Neural crest cell (in vitro differentiated cells): ENCODE results near the gene PLXNC1. TPM values are rescaled to one million over a fixed set of nuclear protein-coding genes. Genes with fewer than 3 reads are reported as not detected.

ENCODE experiments used
- DNase-seq: peaks from one replicate; pipeline ENCODE4 v3.0.0; 2021; ENCODE audit warnings: low read depth, mixed read lengths, low spot score
- H3K27ac Mint-ChIP-seq: one replicate; pipeline ENCODE4 v1.8.0; 2021; ENCODE audit warnings: mild to moderate bottlenecking, mixed read lengths; ENCODE audit not compliant: unreplicated experiment
- H3K27me3 Mint-ChIP-seq: 2 replicates; pipeline ENCODE4 v1.8.0; 2021; ENCODE audit warnings: low read depth, mild to moderate bottlenecking, mixed read lengths
- H3K36me3 Mint-ChIP-seq: 2 replicates; pipeline ENCODE4 v1.8.0; 2021; ENCODE audit warnings: low read depth, mild to moderate bottlenecking, mixed read lengths
- H3K4me1 Mint-ChIP-seq: 2 replicates; pipeline ENCODE4 v1.8.0; 2021; ENCODE audit warnings: mixed read lengths
- H3K4me3 Mint-ChIP-seq: one replicate; pipeline ENCODE4 v1.8.0; 2021; ENCODE audit warnings: mild to moderate bottlenecking, mixed read lengths
- H3K9me3 Mint-ChIP-seq: 2 replicates; pipeline ENCODE4 v1.8.0; 2021; ENCODE audit warnings: mixed read lengths
- total RNA-seq: library from RNA; stranded (reverse); gene quantifications from 2 replicates; pipeline ENCODE4 v1.2.1, GENCODE V29; 2021
- TF ChIP-seq, protein P1 (sequence below): fragments of 200-600 bp; sonication (generic); conservative IDR thresholded peaks from 2 replicates; pipeline ENCODE4 v1.5.0; 2021; ENCODE audit warnings: antibody characterized with exemption, mild to moderate bottlenecking

PLXNC1 gene
- total RNA-seq, 1 donor from 2014 or later = 5.8 TPM

DNA sequence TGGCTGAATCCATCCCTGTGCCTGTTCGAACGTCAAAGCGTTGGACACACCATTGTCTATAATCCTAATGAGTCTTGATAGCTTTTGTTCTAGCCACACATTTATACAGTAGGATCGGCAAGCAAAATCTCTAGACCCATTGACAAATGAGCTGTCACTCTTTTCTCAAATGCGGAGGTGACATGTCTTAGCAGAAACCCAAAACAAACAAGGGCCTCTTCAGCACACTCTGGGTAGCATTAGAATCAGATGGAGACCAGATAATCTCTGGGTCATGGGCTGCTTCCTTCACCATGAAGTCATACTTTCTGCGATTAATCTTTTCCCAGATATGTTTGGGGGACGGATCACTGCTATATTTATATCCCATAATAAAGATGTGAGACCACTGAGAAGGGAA lies 100.2 kb downstream of the PLXNC1 start:
- H3K36me3 Mint-ChIP-seq = peaks cover 5% of the 10 kb centered on the region
- no peak for DNase-seq
- H3K4me3 Mint-ChIP-seq = no peak overlapping the region
- TF ChIP-seq, protein P1, sequence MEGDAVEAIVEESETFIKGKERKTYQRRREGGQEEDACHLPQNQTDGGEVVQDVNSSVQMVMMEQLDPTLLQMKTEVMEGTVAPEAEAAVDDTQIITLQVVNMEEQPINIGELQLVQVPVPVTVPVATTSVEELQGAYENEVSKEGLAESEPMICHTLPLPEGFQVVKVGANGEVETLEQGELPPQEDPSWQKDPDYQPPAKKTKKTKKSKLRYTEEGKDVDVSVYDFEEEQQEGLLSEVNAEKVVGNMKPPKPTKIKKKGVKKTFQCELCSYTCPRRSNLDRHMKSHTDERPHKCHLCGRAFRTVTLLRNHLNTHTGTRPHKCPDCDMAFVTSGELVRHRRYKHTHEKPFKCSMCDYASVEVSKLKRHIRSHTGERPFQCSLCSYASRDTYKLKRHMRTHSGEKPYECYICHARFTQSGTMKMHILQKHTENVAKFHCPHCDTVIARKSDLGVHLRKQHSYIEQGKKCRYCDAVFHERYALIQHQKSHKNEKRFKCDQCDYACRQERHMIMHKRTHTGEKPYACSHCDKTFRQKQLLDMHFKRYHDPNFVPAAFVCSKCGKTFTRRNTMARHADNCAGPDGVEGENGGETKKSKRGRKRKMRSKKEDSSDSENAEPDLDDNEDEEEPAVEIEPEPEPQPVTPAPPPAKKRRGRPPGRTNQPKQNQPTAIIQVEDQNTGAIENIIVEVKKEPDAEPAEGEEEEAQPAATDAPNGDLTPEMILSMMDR = no peak
- H3K27ac Mint-ChIP-seq = no peak overlapping the region
- no peaks in the 10 kb centered on the region for H3K9me3 Mint-ChIP-seq
- peaks cover 34% of the 10 kb centered on the region for H3K4me1 Mint-ChIP-seq
- peaks cover 7% of the 10 kb centered on the region for H3K27me3 Mint-ChIP-seq

DNA sequence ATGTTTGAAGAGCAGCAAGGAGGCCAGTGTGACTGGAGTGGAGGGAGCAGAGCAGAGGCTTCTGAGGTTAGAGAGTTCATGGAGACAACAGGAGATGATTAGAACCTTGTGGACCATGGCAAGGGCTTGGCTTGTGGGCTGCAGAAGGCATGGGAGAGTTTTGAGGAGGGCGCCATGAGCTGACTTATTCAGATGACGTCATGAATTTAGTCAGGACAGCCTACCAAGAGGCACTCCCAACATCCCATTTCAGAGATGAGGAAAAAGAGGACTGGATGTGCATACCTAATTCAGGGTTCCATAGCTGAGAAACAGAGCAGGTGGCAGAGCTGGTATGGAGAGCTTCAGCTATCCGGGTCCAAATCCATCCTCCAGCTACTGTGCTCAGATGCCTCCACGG lies 101.8 kb downstream of the PLXNC1 start:
- H3K4me3 Mint-ChIP-seq = no peak overlapping the region
- H3K9me3 Mint-ChIP-seq = no peaks in the 10 kb centered on the region
- no peak for DNase-seq
- H3K4me1 Mint-ChIP-seq = peaks cover 43% of the 10 kb centered on the region
- H3K27ac Mint-ChIP-seq = no peak overlapping the region
- peaks cover 9% of the 10 kb centered on the region for H3K36me3 Mint-ChIP-seq
- peaks cover 7% of the 10 kb centered on the region for H3K27me3 Mint-ChIP-seq
- TF ChIP-seq, protein P1 = no peak

DNA sequence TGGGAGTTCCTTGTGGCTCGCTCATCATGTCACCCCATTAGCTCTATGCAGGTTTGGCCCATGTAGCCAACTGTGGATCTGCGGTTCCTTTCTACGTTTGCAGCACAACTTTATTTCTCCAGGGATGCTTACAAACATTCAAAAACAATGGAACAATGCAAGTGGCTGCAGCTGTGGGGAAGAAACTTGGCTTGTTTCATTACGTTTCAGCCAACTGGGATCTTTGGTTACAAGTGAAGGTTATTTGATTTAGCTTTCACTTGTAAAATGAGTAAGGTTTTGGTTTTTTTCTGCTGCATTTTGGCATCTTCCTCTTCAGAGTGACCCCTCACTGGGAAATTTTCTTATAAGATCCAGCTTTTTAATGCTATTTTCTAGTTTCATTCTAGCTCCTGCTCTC lies 105.9 kb downstream of the PLXNC1 start:
- Mint-ChIP-seq H3K36me3 (peaks cover 14% of the 10 kb centered on the region), H3K4me1 (peaks cover 10% of the 10 kb centered on the region), H3K27me3 (peaks cover 4% of the 10 kb centered on the region), H3K4me3 (no peak overlapping the region), H3K27ac (no peak overlapping the region), H3K9me3 (no peaks in the 10 kb centered on the region)
- TF ChIP-seq, protein P1 = no peak
- no peak for DNase-seq

DNA sequence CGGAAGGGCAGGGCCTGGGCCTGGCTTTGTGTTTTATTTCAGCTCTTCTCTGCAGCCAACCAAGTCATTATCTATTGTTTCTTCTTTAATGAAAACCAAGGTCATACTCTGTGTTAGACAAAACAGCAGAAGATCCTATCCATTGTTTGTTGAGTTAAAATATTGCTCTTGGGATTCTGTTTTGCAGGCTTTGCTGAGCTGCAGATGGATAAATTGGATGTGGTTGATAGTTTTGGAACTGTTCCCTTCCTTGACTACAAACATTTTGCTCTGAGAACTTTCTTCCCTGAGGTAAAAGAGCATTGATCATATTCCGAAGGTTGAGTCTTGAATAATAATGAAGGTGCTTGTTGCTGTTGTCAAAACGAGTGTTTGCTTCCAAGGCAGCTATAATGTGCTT lies 106.6 kb downstream of the PLXNC1 start:
- peaks cover 10% of the 10 kb centered on the region for H3K4me1 Mint-ChIP-seq
- H3K27ac Mint-ChIP-seq = no peak overlapping the region
- H3K4me3 Mint-ChIP-seq = no peak overlapping the region
- TF ChIP-seq, protein P1 = no peak
- peaks cover 2% of the 10 kb centered on the region for H3K27me3 Mint-ChIP-seq
- DNase-seq = no peak
- H3K9me3 Mint-ChIP-seq = no peaks in the 10 kb centered on the region
- H3K36me3 Mint-ChIP-seq = peaks cover 12% of the 10 kb centered on the region

DNA sequence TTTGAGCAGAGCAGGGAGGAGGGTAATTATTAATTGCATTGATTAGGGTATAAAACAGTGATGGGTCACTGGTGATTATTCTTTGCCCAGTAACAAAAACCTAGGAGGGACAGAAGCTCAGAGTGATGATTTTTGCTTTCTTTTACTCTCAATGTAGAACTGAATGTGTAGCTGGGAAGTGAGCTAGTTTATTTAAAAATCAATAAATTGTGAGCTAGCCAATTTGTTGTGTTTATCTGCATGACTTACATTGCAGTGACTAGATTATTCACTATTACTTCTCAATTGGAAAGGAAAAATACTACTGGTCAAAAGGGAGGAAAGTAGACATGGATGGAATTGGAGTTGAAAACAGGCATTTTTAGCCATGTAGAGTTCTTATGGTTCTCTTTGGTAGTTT lies 107.1 kb downstream of the PLXNC1 start:
- H3K9me3 Mint-ChIP-seq = no peaks in the 10 kb centered on the region
- H3K4me3 Mint-ChIP-seq = no peak overlapping the region
- H3K27ac Mint-ChIP-seq = no peak overlapping the region
- no peak for DNase-seq
- TF ChIP-seq, protein P1 = no peak
- H3K27me3 Mint-ChIP-seq = no peaks in the 10 kb centered on the region
- H3K4me1 Mint-ChIP-seq = peaks cover 10% of the 10 kb centered on the region
- H3K36me3 Mint-ChIP-seq = peaks cover 12% of the 10 kb centered on the region

DNA sequence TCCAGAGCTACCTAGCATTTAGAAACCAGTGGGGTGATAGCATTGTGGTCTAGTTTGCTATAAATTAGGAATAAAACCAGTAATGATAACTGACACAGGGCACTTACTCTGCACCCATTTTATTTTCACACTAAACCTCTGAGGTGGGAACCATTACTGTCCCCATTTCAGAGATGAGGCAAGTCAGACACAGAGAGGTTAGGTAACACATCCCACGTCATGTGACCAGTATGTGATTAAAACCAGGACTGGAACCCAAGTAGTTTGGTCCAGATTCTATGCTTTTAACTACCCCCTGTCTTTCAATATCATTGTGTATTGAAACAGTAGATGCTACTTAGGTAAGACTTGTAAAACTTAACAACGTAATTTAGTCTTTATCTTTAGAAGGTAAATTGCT lies 110.2 kb downstream of the PLXNC1 start:
- Mint-ChIP-seq H3K27ac (no peak overlapping the region), H3K4me1 (peaks cover 32% of the 10 kb centered on the region), H3K36me3 (peaks cover 9% of the 10 kb centered on the region), H3K4me3 (no peak overlapping the region), H3K27me3 (no peaks in the 10 kb centered on the region), H3K9me3 (no peaks in the 10 kb centered on the region)
- TF ChIP-seq, protein P1 = no peak
- no peak for DNase-seq
